GM12878 (cell line): ENCODE data around the gene TTC39B. TPM values are rescaled to one million over a fixed set of nuclear protein-coding genes. Genes with fewer than 3 reads are reported as not detected.

ENCODE experiments used
- ATAC-seq: fragments of 200-7000 bp; cut with Tn5 transposase; 3 replicates; pipeline ENCODE4 v1.9.1; 2020; ENCODE audit warnings: mild to moderate bottlenecking, moderate library complexity
- BruUV-seq: library from RNA; stranded (reverse); fragments of 400-500 nt; replicated peaks from 2 replicates; lab custom pipeline; 2021; lab: Mats Ljungman, UMichigan
- CTCF ChIA-PET: fragments of 300-600 bp; sonication (Branson Sonifier 250); formaldehyde crosslinking; extraction: SDS; loops from one replicate; lab custom pipeline; 2021; ENCODE audit warnings: inconsistent platforms; lab: Yijun Ruan, JAX
- POLR2A ChIA-PET: fragments of 350-600 bp; formaldehyde crosslinking; extraction: SDS; loops from one replicate; lab custom pipeline; 2021; ENCODE audit warnings: inconsistent platforms; lab: Charles Lee
- RAD21 ChIA-PET: fragments of 300-600 bp; sonication (Branson Sonifier 250); formaldehyde crosslinking; loops from one replicate; lab custom pipeline; 2023; ENCODE audit warnings: antibody characterized with exemption; ENCODE audit not compliant: unreplicated experiment; lab: Charles Lee
- SMC1A ChIA-PET: fragments of 300-600 bp; sonication (Branson Sonifier 250); formaldehyde crosslinking; loops from one replicate; lab custom pipeline; 2023; ENCODE audit not compliant: unreplicated experiment, uncharacterized antibody; lab: Charles Lee
- DNase-seq: peaks from one replicate; pipeline ENCODE4 v3.0.0-alpha.2; 2011; ENCODE audit warnings: low read depth, low spot score
- FAIRE-seq: peaks from 3 replicates; lab custom pipeline; 2011; peaks lifted over from hg19 to GRCh38; lab: Jason Lieb, UNC
- H2AFZ ChIP-seq: 2 replicates; pipeline ENCODE4 v1.6.0; 2011; ENCODE audit warnings: low read depth, low read length, control low read depth; ENCODE audit not compliant: control insufficient read depth
- H3K27ac ChIP-seq: 2 replicates; pipeline ENCODE4 v1.5.1; 2011; ENCODE audit warnings: control low read depth; ENCODE audit not compliant: control insufficient read depth, insufficient read depth
- H3K27me3 ChIP-seq, 2 experiments: replicated peaks in 1 of 2; 2 replicates each; pipeline versions ENCODE4 v1.6.0 to v1.6.1; 2011; ENCODE audit warnings: low read length in 1 of 2; ENCODE audit not compliant: control insufficient read depth in 2 of 2, insufficient read depth in 2 of 2
- H3K36me3 ChIP-seq, 2 experiments: 2 replicates each; pipeline ENCODE4 v1.5.1; 2011; ENCODE audit warnings: low read length in 1 of 2; ENCODE audit not compliant: control insufficient read depth in 2 of 2, insufficient read depth in 2 of 2
- H3K4me1 ChIP-seq: 2 replicates; pipeline ENCODE4 v1.6.1; 2011; ENCODE audit warnings: mild to moderate bottlenecking, low read length, moderate library complexity, mixed read lengths; ENCODE audit not compliant: control insufficient read depth, insufficient read depth
- H3K4me2 ChIP-seq: 2 replicates; pipeline ENCODE4 v1.6.0; 2011; ENCODE audit warnings: control low read depth; ENCODE audit not compliant: control insufficient read depth, insufficient read depth
- H3K4me3 ChIP-seq: fragments of 200-600 bp; sonication (generic); 2 replicates; pipeline ENCODE4 v1.5.1; 2016
- H3K79me2 ChIP-seq: 2 replicates; pipeline ENCODE4 v1.6.0; 2011; ENCODE audit warnings: low read length; ENCODE audit not compliant: control insufficient read depth, insufficient read depth
- H3K9ac ChIP-seq: 2 replicates; pipeline ENCODE4 v1.8.0; 2011; ENCODE audit warnings: low read length, control low read depth, mixed read lengths; ENCODE audit not compliant: control insufficient read depth, insufficient read depth
- H3K9me3 ChIP-seq: replicated peaks from 3 replicates; pipeline ENCODE4 v1.5.1; 2011; ENCODE audit warnings: mild to moderate bottlenecking, low read length; ENCODE audit not compliant: control insufficient read depth, insufficient read depth
- H4K20me1 ChIP-seq: 2 replicates; pipeline ENCODE4 v1.6.0; 2011; ENCODE audit not compliant: control insufficient read depth, insufficient read depth
- ATF7 ChIP-seq: fragments of 450-650 bp; IDR thresholded peaks from 2 replicates; pipeline ENCODE4 v1.6.1; 2016; ENCODE audit warnings: low read depth, mild to moderate bottlenecking
- CREB1 ChIP-seq: IDR thresholded peaks from 2 replicates; pipeline ENCODE4 v1.6.1; 2012; ENCODE audit warnings: low read depth, mild to moderate bottlenecking, inconsistent platforms
- DPF2 ChIP-seq: fragments of 450-650 bp; IDR thresholded peaks from 2 replicates; pipeline ENCODE4 v1.6.1; 2017; ENCODE audit warnings: mild to moderate bottlenecking
- IRF4 ChIP-seq: IDR thresholded peaks from 2 replicates; pipeline ENCODE4 v1.6.1; 2011; ENCODE audit warnings: low read depth, low read length
- JUNB ChIP-seq: IDR thresholded peaks from 2 replicates; pipeline ENCODE4 v1.6.1; 2016; ENCODE audit warnings: antibody characterized with exemption, mild to moderate bottlenecking
- MEF2A ChIP-seq: IDR thresholded peaks from 2 replicates; pipeline ENCODE4 v1.6.1; 2011; ENCODE audit warnings: low read depth, mild to moderate bottlenecking, low read length, moderate library complexity; ENCODE audit not compliant: insufficient read depth
- MEF2B ChIP-seq: fragments of 450-650 bp; IDR thresholded peaks from 2 replicates; pipeline ENCODE4 v1.6.1; 2018; ENCODE audit warnings: mild to moderate bottlenecking, moderate library complexity; ENCODE audit not compliant: partially characterized antibody, poor library complexity, severe bottlenecking
- PML ChIP-seq: IDR thresholded peaks from 2 replicates; pipeline ENCODE4 v1.6.1; 2012; ENCODE audit warnings: low read length, inconsistent platforms
- POLR2A ChIP-seq: IDR thresholded peaks from 2 replicates; pipeline ENCODE4 v1.6.1; 2011; ENCODE audit warnings: low read depth, mild to moderate bottlenecking, low read length
- RAD51 ChIP-seq: fragments of 450-650 bp; IDR thresholded peaks from 2 replicates; pipeline ENCODE4 v1.6.1; 2016; ENCODE audit warnings: moderate library complexity, mild to moderate bottlenecking, inconsistent platforms
- RELA ChIP-seq: fragments of 450-650 bp; IDR thresholded peaks from 2 replicates; pipeline ENCODE4 v1.8.0; 2014; ENCODE audit warnings: borderline replicate concordance; ENCODE audit not compliant: partially characterized antibody
- RFX5 ChIP-seq: IDR thresholded peaks from 2 replicates; pipeline ENCODE4 v1.6.1; 2011; ENCODE audit warnings: low read depth, low read length, improper control_type of control experiment
- RUNX3 ChIP-seq: IDR thresholded peaks from 2 replicates; pipeline ENCODE4 v1.6.1; 2012; ENCODE audit warnings: low read length, inconsistent platforms
- SPI1 ChIP-seq: IDR thresholded peaks from 2 replicates; pipeline ENCODE4 v1.6.1; 2011; ENCODE audit warnings: low read depth, mild to moderate bottlenecking, low read length, moderate library complexity, borderline replicate concordance; ENCODE audit not compliant: insufficient read depth
- SREBF1 ChIP-seq: IDR thresholded peaks from 2 replicates; pipeline ENCODE4 v1.6.1; 2012; ENCODE audit warnings: mild to moderate bottlenecking, low read length
- WGBS: methylation state at CpG from one replicate; pipeline ENCODE4 v1.1.6; 2016; ENCODE audit warnings: low lambda C conversion rate; ENCODE audit not compliant: insufficient replicate concordance, insufficient coverage; ENCODE audit errors: missing lambda C conversion rate; 5-methylcytosine and 5-hydroxymethylcytosine counted together
- in situ Hi-C: fragments of 300-500 bp; cut with MboI; formaldehyde crosslinking; loops from 9 replicates; pipeline ENCODE4 v1.14.3; 2018; ENCODE audit warnings: mixed read lengths
- intact Hi-C: fragments of 100-400 bp; cut with micrococcal nuclease; formaldehyde crosslinking; loops from one replicate; pipeline ENCODE4 v1.14.2; 2022; ENCODE audit not compliant: unreplicated experiment
- polyA plus RNA-seq, 11 experiments: library from polyadenylated mRNA; depleted of rRNA in 4 of 11; unstranded in 6 of 11; stranded (reverse) in 5 of 11; fragments of >200 nt; fragmentation: Nextera tagmentation in 4 of 11; fragmentation: Illumina TruSeq in 1 of 11; extraction: Ambion mirVana in 4 of 11; extraction: Trizol in 1 of 11; gene quantifications; 1 replicate in 1 of 11; 2 replicates in 10 of 11; pipeline versions ENCODE4 v1.2.1 to v1.2.3, GENCODE V29; 2011 to 2016; ENCODE audit warnings: inconsistent platforms in 2 of 11, missing spikeins in 2 of 11, low read depth in 1 of 11
- total RNA-seq, 4 experiments: library from RNA; depleted of rRNA in 3 of 4; stranded (reverse); fragments of >200 nt in 3 of 4; fragmentation: Illumina TruSeq in 1 of 4; extraction: Trizol in 1 of 4; gene quantifications; 2 replicates each; pipeline versions ENCODE4 v1.2.1 to v1.2.3, GENCODE V29; 2013 to 2021
- TF ChIP-seq, protein P1 (sequence below): fragments of 450-650 bp; IDR thresholded peaks from 2 replicates; pipeline ENCODE4 v1.6.1; 2018; ENCODE audit warnings: borderline replicate concordance, mild to moderate bottlenecking; ENCODE audit not compliant: partially characterized antibody

The TTC39B gene
- total and polyA plus RNA-seq, 10 of the 15 experiments (the other 5 are each of a cell fraction or from before 2014, with no cell fraction given): 0.68 to 2.5 (median 1.5) TPM

DNA sequence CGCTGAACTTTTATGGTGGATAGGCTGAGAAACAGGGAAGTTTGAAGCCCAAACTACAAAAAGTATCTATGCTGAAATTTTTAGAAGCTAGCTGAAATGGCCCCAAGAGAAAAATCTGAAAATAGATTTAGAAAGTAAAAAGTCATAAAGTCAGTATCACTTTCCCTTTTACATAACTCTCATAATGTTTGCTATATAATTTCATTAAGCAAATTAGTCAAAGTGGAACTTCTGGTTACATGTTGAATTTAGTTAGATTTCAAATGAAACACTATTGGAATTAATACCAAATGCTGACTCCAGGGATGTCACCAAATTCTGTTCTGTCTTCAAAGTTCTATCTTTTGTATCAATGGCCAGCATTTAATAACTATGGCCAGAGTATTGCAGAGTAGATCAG lies 126.9 kb downstream of the TTC39B start:
- ChIA-PET RAD21 (no interaction called here), SMC1A (no interaction called here), POLR2A (no interaction called here), CTCF (no interaction called here)
- FAIRE-seq: no peak
- DNase-seq: no peak
- Histone ChIP-seq H3K4me1 (no peaks in the 10 kb centered on the region), H3K27me3 (no peaks in the 10 kb centered on the region), H3K79me2 (no peaks in the 10 kb centered on the region), H3K27ac (no peak overlapping the region), H3K4me3 (no peak overlapping the region), H3K9me3 (no peaks in the 10 kb centered on the region), H4K20me1 (no peaks in the 10 kb centered on the region), H3K9ac (no peak overlapping the region), H3K4me2 (no peak overlapping the region), H2AFZ (no peak overlapping the region), H3K36me3 (no peaks in the 10 kb centered on the region)
- in situ Hi-C loops (no loop called here), intact Hi-C loops (no loop called here)
- TF ChIP-seq CREB1: no peak
- TF ChIP-seq SREBF1: no peak
- TF ChIP-seq RELA: no peak
- peak; percentile 57 for TF ChIP-seq JUNB
- TF ChIP-seq MEF2A: peak; percentile 12; the same call in 1 of the 2 replicates
- TF ChIP-seq POLR2A: no peak
- 0 out of 2 replicates have a peak, but pooled peaks have one; percentile 6 for TF ChIP-seq RAD51
- peak; percentile 44 for TF ChIP-seq MEF2B
- 43% methylated on average over 1 of the region's 1 CpG for WGBS
- BruUV-seq: no TSS peak
- peak; percentile 27; the same call in 2 of the 3 replicates for ATAC-seq

DNA sequence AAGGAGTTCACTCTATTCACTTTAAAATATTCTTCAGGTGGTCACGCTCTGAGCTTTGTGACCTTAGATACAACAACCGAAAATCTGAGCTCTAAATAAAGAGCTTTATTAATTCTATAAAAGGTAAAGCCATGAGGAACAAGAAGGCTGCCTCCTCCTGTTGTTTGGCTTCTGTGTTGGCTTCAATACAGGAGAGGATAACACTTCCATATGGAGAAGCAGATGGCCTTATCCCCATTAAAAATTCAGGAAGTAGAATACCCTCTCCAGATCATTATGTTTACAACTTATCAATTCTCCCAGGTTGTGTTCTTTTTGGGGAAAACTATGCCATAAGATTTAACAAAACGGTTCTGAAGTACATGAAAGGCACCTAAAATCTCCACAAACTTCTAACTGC lies 128.4 kb downstream of the TTC39B start:
- FAIRE-seq (no peak), DNase-seq (no peak), ATAC-seq (no peak)
- BruUV-seq: no TSS peak
- intact Hi-C loops (no loop called here), in situ Hi-C loops (no loop called here)
- CTCF ChIA-PET: interaction anchor here (1.7 kb wide), 1 partner anchor 34 kb away, joined by 4 read pairs; no protein-coding TSS in a partner anchor
- Histone ChIP-seq H3K9ac (no peak overlapping the region), H3K9me3 (no peaks in the 10 kb centered on the region), H3K79me2 (no peaks in the 10 kb centered on the region), H3K4me3 (no peak overlapping the region), H3K27me3 (no peaks in the 10 kb centered on the region), H2AFZ (no peak overlapping the region), H3K4me1 (no peaks in the 10 kb centered on the region), H3K4me2 (no peak overlapping the region), H3K36me3 (no peaks in the 10 kb centered on the region), H4K20me1 (no peaks in the 10 kb centered on the region), H3K27ac (no peak overlapping the region)
- SMC1A ChIA-PET: no interaction called here
- POLR2A ChIA-PET: no interaction called here
- RAD21 ChIA-PET: no interaction called here
- 77% methylated on average over 3 of the region's 3 CpGs for WGBS
- no peak for TF ChIP-seq IRF4
- no peak for TF ChIP-seq CREB1
- TF ChIP-seq ATF7: no peak
- TF ChIP-seq DPF2: no peak
- no peak for TF ChIP-seq RUNX3
- TF ChIP-seq RFX5: no peak
- TF ChIP-seq, protein P1, sequence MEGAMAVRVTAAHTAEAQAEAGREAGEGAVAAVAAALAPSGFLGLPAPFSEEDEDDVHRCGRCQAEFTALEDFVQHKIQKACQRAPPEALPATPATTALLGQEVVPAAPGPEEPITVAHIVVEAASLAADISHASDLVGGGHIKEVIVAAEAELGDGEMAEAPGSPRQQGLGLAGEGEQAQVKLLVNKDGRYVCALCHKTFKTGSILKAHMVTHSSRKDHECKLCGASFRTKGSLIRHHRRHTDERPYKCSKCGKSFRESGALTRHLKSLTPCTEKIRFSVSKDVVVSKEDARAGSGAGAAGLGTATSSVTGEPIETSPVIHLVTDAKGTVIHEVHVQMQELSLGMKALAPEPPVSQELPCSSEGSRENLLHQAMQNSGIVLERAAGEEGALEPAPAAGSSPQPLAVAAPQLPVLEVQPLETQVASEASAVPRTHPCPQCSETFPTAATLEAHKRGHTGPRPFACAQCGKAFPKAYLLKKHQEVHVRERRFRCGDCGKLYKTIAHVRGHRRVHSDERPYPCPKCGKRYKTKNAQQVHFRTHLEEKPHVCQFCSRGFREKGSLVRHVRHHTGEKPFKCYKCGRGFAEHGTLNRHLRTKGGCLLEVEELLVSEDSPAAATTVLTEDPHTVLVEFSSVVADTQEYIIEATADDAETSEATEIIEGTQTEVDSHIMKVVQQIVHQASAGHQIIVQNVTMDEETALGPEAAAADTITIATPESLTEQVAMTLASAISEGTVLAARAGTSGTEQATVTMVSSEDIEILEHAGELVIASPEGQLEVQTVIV: no peak
- TF ChIP-seq PML: no peak
- TF ChIP-seq SPI1: no peak
- TF ChIP-seq, all 136 proteins: peak for 0
